NCI-H146 (cell line): Measurements from ENCODE around the gene ELAVL1.
"Not testable (repeated sequence)": the region's sequence is repeated elsewhere in the genome, so short reads cannot be mapped to it uniquely, and the experiment has no call there.

Source experiments
- DNase-seq: peaks from one replicate; lab custom pipeline; 2025; lab: John Stamatoyannopoulos, UW

ELAVL1 gene

GRCh38 chr19:7933828-7934725, 71.4 kb downstream of the ELAVL1 start:
- DNase-seq, result no peak

- DNase-seq, result no peak
Observed at GRCh38 chr19:7933411-7933810, 72.0 kb downstream of the ELAVL1 start.

- DNase-seq, result no peak
Observed at GRCh38 chr19:7932930-7933300, 72.5 kb downstream of the ELAVL1 start.

GRCh38 chr19:7932276-7932929, 73.0 kb downstream of the ELAVL1 start:
- DNase-seq, result no peak

GRCh38 chr19:7931221-7932061, 74.0 kb downstream of the ELAVL1 start:
- no peak for DNase-seq

- DNase-seq, result no peak
Observed at GRCh38 chr19:7930765-7931164, 74.7 kb downstream of the ELAVL1 start.

GRCh38 chr19:7930030-7930429, 75.4 kb downstream of the ELAVL1 start:
- DNase-seq, result not testable (repeated sequence)

- no peak for DNase-seq
Observed at GRCh38 chr19:7928741-7929701, 76.4 kb downstream of the ELAVL1 start.

- DNase-seq, result no peak
Observed at GRCh38 chr19:7928334-7928706, 77.1 kb downstream of the ELAVL1 start.

- no peak for DNase-seq
Observed at GRCh38 chr19:7927605-7928333, 77.7 kb downstream of the ELAVL1 start.

- no peak for DNase-seq
Observed at GRCh38 chr19:7926727-7927604, 78.5 kb downstream of the ELAVL1 start.

- peak; percentile 55 for DNase-seq
Observed at GRCh38 chr19:7926021-7926726, 79.3 kb downstream of the ELAVL1 start, which contains the start of gene CTXN1. Gene CTXN1 (minus strand): TSS chr19:7926135. CDS start chr19:7925538, 597 bp downstream.

GRCh38 chr19:7925171-7925851, 80.1 kb downstream of the ELAVL1 start:
- DNase-seq, result peak; percentile 71

- DNase-seq, result no peak
Observed at GRCh38 chr19:7924651-7925170, 80.7 kb downstream of the ELAVL1 start.

GRCh38 chr19:7924241-7924640, 81.2 kb downstream of the ELAVL1 start:
- DNase-seq, result no peak

- no peak for DNase-seq
Observed at GRCh38 chr19:7923295-7924191, 81.9 kb downstream of the ELAVL1 start.

- DNase-seq, result no peak
Observed at GRCh38 chr19:7922836-7923195, 82.6 kb downstream of the ELAVL1 start.
